WTC11 (cell line): ENCODE results near the gene ABLIM3.
A peak's percentile ranks its signal among the peaks of the same experiment; 100 is the strongest.

Experiments
- FOXK1 ChIP-seq: sonication (generic); formaldehyde crosslinking; IDR thresholded peaks from 2 replicates; pipeline ENCODE4 v1.8.0; 2022; ENCODE audit warnings: mild to moderate bottlenecking, moderate library complexity, missing genetic modification reagents
- RELA ChIP-seq: sonication (generic); formaldehyde crosslinking; IDR thresholded peaks from 2 replicates; pipeline ENCODE4 v1.8.1; 2022; ENCODE audit warnings: missing genetic modification reagents, mild to moderate bottlenecking, borderline replicate concordance
- SOX15 ChIP-seq: fragments of 250-450 bp; sonication (Bioruptor Pico); IDR thresholded peaks from 2 replicates; pipeline ENCODE4 v1.9.0; 2021; ENCODE audit warnings: mild to moderate bottlenecking
- TEAD4 ChIP-seq: sonication (generic); formaldehyde crosslinking; IDR thresholded peaks from 2 replicates; pipeline ENCODE4 v1.8.0; 2022; ENCODE audit warnings: mild to moderate bottlenecking, missing genetic modification reagents
- TF ChIP-seq, protein P1 (sequence below): fragments of 250-450 bp; sonication (Bioruptor Pico); IDR thresholded peaks from 2 replicates; pipeline ENCODE4 v1.9.0; 2021; ENCODE audit warnings: mild to moderate bottlenecking
- TF ChIP-seq, protein P2 (sequence below): fragments of 200-600 bp; IDR thresholded peaks from 2 replicates; pipeline ENCODE4 v1.8.0; 2022; ENCODE audit warnings: antibody characterized with exemption

DNA sequence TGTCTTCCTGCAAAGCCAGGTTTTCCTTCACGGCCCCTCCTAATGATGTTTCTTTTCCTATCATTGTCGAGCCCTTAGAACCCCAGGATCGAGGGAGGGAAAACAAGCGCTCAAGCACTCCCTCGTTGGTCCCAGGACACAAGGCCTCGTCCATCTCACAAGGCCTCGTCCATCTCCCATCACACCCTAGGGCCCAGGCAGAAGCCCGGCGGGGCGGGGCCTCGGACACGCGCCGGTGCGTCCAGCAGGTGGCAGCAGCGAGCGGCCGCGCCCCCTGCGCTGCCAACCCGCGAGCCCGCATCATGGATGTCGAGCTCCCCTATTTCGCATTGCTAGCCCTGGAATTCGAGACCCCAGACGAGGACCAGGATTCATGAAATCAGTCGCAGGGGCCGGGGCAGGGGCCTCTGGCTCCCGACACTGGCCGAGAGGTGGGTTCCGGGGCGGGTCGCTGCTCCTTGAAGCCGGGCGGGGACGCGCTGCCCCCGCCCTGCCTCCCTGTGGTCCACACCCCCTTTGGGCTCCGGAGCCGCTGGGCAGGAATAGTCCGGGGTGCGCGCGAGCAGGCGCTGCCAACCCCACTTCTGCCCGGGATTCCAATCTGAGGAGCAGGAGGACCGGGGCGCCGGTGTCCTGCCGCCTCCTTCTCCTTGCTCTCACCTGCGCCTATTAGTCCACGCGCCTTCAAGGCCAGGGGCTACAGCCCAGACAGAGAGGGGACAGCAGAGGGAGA lies at the start of gene ABLIM3:
- TF ChIP-seq, protein P1, sequence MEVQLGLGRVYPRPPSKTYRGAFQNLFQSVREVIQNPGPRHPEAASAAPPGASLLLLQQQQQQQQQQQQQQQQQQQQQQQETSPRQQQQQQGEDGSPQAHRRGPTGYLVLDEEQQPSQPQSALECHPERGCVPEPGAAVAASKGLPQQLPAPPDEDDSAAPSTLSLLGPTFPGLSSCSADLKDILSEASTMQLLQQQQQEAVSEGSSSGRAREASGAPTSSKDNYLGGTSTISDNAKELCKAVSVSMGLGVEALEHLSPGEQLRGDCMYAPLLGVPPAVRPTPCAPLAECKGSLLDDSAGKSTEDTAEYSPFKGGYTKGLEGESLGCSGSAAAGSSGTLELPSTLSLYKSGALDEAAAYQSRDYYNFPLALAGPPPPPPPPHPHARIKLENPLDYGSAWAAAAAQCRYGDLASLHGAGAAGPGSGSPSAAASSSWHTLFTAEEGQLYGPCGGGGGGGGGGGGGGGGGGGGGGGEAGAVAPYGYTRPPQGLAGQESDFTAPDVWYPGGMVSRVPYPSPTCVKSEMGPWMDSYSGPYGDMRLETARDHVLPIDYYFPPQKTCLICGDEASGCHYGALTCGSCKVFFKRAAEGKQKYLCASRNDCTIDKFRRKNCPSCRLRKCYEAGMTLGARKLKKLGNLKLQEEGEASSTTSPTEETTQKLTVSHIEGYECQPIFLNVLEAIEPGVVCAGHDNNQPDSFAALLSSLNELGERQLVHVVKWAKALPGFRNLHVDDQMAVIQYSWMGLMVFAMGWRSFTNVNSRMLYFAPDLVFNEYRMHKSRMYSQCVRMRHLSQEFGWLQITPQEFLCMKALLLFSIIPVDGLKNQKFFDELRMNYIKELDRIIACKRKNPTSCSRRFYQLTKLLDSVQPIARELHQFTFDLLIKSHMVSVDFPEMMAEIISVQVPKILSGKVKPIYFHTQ (CRISPR knock-in tag): no peak
- TF ChIP-seq TEAD4 (CRISPR knock-in tag) (0 out of 2 replicates have a peak, but pooled peaks have one; percentile 46), FOXK1 (CRISPR knock-in tag) (peak; percentile 67), RELA (CRISPR knock-in tag) (0 out of 2 replicates have a peak, but pooled peaks have one; percentile 68), SOX15 (CRISPR knock-in tag) (no peak)
- TF ChIP-seq, protein P2, sequence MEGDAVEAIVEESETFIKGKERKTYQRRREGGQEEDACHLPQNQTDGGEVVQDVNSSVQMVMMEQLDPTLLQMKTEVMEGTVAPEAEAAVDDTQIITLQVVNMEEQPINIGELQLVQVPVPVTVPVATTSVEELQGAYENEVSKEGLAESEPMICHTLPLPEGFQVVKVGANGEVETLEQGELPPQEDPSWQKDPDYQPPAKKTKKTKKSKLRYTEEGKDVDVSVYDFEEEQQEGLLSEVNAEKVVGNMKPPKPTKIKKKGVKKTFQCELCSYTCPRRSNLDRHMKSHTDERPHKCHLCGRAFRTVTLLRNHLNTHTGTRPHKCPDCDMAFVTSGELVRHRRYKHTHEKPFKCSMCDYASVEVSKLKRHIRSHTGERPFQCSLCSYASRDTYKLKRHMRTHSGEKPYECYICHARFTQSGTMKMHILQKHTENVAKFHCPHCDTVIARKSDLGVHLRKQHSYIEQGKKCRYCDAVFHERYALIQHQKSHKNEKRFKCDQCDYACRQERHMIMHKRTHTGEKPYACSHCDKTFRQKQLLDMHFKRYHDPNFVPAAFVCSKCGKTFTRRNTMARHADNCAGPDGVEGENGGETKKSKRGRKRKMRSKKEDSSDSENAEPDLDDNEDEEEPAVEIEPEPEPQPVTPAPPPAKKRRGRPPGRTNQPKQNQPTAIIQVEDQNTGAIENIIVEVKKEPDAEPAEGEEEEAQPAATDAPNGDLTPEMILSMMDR: peak; percentile 92
